Astrocyte (in vitro differentiated cells and primary cell): ENCODE results near the gene HVCN1.

Experiments used
- EZH2 ChIP-seq: IDR thresholded peaks from 2 replicates; pipeline ENCODE4 v1.6.1; 2012; ENCODE audit warnings: mild to moderate bottlenecking, low read length, inconsistent platforms; ENCODE audit not compliant: insufficient read depth
- TF ChIP-seq, protein P1 (sequence below): IDR thresholded peaks from 2 replicates; pipeline ENCODE4 v1.5.1; 2011; ENCODE audit warnings: low read depth, mild to moderate bottlenecking, inconsistent platforms, low read length, moderate library complexity; ENCODE audit not compliant: insufficient read depth

DNA sequence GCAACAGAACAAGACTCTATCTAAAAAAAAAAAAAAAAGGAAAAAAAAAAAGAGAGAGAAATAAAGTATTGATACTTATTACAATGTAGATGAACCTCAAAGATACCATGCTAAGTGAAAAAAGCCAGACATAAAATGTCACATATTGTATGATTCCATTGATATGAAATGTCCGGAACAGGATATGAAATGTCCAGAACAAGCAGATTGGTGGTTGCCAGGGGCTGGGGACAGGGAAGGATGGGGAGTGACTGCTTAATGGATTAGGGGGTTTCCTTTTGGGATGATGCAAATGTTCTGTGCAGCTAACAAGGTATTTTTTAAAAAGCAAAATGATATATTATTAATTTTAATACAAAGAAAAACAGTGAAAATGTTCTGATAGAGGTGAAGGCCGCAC lies 5.0 kb downstream of the HVCN1 start:
- TF ChIP-seq EZH2: no peak
- TF ChIP-seq, protein P1, sequence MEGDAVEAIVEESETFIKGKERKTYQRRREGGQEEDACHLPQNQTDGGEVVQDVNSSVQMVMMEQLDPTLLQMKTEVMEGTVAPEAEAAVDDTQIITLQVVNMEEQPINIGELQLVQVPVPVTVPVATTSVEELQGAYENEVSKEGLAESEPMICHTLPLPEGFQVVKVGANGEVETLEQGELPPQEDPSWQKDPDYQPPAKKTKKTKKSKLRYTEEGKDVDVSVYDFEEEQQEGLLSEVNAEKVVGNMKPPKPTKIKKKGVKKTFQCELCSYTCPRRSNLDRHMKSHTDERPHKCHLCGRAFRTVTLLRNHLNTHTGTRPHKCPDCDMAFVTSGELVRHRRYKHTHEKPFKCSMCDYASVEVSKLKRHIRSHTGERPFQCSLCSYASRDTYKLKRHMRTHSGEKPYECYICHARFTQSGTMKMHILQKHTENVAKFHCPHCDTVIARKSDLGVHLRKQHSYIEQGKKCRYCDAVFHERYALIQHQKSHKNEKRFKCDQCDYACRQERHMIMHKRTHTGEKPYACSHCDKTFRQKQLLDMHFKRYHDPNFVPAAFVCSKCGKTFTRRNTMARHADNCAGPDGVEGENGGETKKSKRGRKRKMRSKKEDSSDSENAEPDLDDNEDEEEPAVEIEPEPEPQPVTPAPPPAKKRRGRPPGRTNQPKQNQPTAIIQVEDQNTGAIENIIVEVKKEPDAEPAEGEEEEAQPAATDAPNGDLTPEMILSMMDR: no peak
